Brain microvascular endothelial cell (primary cell): ENCODE data around the gene TEX10.
"Not testable (repeated sequence)": the region's sequence is repeated elsewhere in the genome, so short reads cannot be mapped to it uniquely, and the experiment has no call there.

Experiments used
- DNase-seq: peaks from one replicate; pipeline ENCODE4 v3.0.0-alpha.2; 2020
- H3K27ac ChIP-seq: fragments of 250-450 bp; sonication (Bioruptor Pico); 2 replicates; pipeline ENCODE4 v1.5.1; 2020; ENCODE audit warnings: mild to moderate bottlenecking, moderate library complexity
- H3K27me3 ChIP-seq: fragments of 250-450 bp; sonication (Bioruptor Pico); replicated peaks from 2 replicates; pipeline ENCODE4 v1.5.1; 2020; ENCODE audit warnings: mild to moderate bottlenecking
- H3K36me3 ChIP-seq: fragments of 250-450 bp; sonication (Bioruptor Pico); replicated peaks from 2 replicates; pipeline ENCODE4 v1.5.1; 2020; ENCODE audit warnings: mild to moderate bottlenecking
- H3K4me3 ChIP-seq: 2 replicates; pipeline ENCODE4 v1.5.1; 2011; ENCODE audit warnings: low read depth, mild to moderate bottlenecking, control low read depth, low read length, moderate library complexity
- in situ Hi-C: cut with HindIII; loops from 2 replicates; pipeline ENCODE4 v1.10.0; 2017; ENCODE audit warnings: low sequenced_read_pairs, low pct_ligation_motif_present
- TF ChIP-seq, protein P1 (sequence below): IDR thresholded peaks from 2 replicates; pipeline ENCODE4 v1.5.1; 2011; ENCODE audit warnings: low read depth, mild to moderate bottlenecking, moderate library complexity, low read length, control low read depth, inconsistent platforms; ENCODE audit errors: missing control alignments

TEX10 gene

DNA sequence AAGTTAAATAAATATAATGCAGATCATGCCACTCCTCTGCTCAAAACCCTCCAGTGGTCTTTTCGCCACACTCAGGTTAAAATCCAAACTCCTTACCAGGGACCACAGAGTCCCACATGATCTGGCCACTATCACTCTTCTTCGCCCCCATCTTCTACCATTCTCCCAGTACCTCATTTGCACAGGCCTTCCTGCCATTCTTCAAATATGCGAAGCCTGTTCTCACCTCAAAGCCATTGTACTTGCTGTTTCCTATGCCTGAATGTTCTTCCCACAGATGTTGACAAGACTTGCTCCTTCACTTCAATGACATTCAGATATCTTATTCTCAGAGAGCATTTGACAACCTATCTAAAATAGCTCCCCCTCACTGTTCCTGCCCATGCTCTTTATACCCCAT lies 10.9 kb downstream of the TEX10 start:
- TF ChIP-seq, protein P1, sequence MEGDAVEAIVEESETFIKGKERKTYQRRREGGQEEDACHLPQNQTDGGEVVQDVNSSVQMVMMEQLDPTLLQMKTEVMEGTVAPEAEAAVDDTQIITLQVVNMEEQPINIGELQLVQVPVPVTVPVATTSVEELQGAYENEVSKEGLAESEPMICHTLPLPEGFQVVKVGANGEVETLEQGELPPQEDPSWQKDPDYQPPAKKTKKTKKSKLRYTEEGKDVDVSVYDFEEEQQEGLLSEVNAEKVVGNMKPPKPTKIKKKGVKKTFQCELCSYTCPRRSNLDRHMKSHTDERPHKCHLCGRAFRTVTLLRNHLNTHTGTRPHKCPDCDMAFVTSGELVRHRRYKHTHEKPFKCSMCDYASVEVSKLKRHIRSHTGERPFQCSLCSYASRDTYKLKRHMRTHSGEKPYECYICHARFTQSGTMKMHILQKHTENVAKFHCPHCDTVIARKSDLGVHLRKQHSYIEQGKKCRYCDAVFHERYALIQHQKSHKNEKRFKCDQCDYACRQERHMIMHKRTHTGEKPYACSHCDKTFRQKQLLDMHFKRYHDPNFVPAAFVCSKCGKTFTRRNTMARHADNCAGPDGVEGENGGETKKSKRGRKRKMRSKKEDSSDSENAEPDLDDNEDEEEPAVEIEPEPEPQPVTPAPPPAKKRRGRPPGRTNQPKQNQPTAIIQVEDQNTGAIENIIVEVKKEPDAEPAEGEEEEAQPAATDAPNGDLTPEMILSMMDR, result no peak
- DNase-seq, result no peak
- Histone ChIP-seq H3K27me3 (no peaks in the 10 kb centered on the region), H3K27ac (no peak overlapping the region), H3K4me3 (no peak overlapping the region), H3K36me3 (peaks cover 14% of the 10 kb centered on the region)
- in situ Hi-C loops, result no loop called here

DNA sequence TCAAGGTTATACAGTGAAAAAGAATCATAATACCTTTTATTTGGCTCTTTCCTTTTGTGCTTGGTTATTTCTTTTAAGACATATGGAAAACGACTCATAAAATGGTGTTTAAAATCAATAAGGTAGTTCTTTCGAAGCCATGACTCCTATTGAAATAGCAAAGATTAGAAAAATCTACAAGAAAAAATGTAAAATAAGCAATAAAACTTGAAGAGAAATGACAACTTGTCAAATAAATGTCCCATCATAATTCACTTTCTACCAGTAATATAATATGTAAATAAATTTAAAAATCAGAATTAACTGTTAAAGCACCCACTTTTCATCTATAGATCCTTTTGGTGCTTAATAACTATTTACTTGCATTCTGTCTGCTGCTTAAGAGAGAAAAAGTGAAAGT lies 12.5 kb downstream of the TEX10 start:
- TF ChIP-seq, protein P1, result no peak
- H3K4me3 ChIP-seq, result no peak overlapping the region
- no peak overlapping the region for H3K27ac ChIP-seq
- DNase-seq, result no peak
- in situ Hi-C loops, result no loop called here
- peaks cover 7% of the 10 kb centered on the region for H3K36me3 ChIP-seq
- no peaks in the 10 kb centered on the region for H3K27me3 ChIP-seq

DNA sequence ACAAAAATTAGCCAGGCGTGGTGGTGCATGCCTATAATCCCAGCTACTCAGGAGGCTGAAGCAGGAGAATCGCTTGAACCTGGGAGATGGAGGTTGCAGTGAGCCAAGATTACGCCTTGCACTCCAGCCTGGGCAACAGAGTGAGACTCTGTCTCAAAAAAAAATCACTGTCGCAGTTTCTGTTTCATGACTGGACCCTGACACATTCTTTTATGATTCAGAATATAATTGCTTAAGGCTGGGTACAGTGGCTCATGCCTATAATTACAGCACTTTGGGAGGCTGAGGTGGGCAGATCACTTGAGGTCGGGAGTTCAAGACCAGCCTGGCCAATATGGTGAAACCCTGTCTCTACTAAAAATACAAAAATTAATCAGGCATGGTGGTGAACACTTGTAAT lies 14.0 kb downstream of the TEX10 start:
- H3K36me3 ChIP-seq, H3K27me3 ChIP-seq, DNase-seq, H3K4me3 ChIP-seq, in situ Hi-C loops, H3K27ac ChIP-seq: not testable (repeated sequence)

DNA sequence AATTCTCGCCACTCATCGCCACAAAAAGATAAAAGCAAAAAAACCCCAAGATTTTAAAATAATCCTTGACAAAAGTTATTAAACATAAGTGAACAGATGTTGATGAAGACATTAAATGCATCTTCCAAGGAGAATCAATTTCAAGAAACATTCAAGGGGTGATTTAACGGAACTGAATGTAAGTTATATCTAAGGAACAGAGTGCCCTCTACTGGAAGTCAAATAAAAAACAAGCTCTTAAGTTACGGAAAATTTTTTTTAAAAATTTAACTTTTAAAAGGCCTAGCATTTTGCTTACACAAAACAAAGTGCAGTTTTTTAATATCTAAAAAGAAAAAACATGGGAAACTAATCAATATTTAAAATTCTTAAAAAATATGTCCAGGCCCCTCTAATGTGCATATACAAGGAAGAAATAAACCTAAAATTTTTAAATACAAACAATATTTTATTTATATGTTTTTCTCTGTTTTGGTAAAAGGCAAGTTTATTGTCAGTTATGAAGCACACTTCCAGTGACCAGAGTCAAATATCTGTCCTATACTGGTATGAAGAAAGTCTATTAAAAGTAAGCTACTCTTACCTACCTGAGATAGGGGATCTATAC lies 28.0 kb downstream of the TEX10 start:
- in situ Hi-C loops, result no loop called here
- Histone ChIP-seq H3K27ac (no peak overlapping the region), H3K36me3 (peaks cover 5% of the 10 kb centered on the region), H3K27me3 (no peaks in the 10 kb centered on the region), H3K4me3 (no peak overlapping the region)
- TF ChIP-seq, protein P1, result no peak
- no peak for DNase-seq

DNA sequence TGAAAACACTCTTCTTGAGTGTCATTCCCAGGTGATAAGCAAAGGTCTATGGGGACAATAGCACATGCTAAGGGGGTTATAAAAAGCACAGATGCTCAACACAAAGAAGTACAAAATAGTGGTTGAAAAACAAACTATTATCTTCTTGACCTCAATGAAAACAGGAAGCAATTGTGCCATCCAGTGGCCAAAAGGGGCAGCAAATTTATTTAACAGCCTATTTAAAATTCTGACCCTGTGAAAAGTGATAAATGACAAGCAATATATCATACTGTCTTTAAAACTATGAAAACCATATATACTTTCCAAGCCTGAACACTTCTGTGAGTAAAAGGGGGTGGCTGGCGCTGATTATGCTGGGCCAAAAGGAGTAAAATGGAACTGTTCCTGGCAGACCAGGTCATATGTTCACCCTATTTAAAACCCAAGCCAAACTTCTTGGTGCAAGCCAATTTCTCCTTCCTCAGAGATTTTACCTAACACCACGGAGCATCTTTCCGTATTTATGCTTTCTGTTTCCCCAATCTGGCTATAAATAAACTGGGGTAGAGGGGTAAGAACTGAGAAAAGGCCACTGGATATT lies 29.7 kb downstream of the TEX10 start:
- peak; percentile 61 for DNase-seq
- Histone ChIP-seq H3K4me3 (no peak overlapping the region), H3K27ac (no peak overlapping the region), H3K27me3 (no peaks in the 10 kb centered on the region), H3K36me3 (peaks cover 5% of the 10 kb centered on the region)
- TF ChIP-seq, protein P1, result peak; percentile 66
- in situ Hi-C loops, result no loop called here

DNA sequence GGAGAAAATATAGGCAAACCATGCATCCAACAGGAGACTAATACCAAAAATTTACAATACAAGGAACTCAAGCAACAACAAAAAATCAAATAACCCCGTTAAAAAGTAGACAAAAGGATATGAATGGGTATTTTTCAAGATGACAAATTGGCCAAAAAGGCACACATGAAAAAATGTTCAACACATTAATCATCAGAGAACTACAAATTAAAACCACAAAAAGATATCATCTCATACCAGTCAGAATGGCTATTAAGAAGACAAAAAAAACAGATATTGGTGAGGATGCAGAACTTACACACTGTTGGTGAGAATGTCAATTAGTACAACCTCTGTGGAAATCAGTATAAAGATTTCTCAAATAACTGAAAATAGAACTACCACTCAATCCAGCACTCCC lies 35.0 kb downstream of the TEX10 start:
- TF ChIP-seq, protein P1, result no peak
- Histone ChIP-seq H3K27me3 (no peaks in the 10 kb centered on the region), H3K36me3 (no peaks in the 10 kb centered on the region), H3K4me3 (no peak overlapping the region), H3K27ac (peak overlapping the region; percentile 41)
- in situ Hi-C loops, result no loop called here
- DNase-seq, result peak; percentile 2
